Tibial nerve (tissue), 4 donors: Measurements from ENCODE around the gene GSTM1.

Source experiments
- EP300 ChIP-seq, 2 donors: sonication (generic); formaldehyde crosslinking; IDR thresholded peaks; one replicate each; pipeline ENCODE4 v1.6.1; 2017; ENCODE audit warnings: antibody characterized with exemption in 2 of 2, mild to moderate bottlenecking in 1 of 2
- POLR2A ChIP-seq, 2 donors: fragments of 450-650 bp; IDR thresholded peaks; one replicate each; pipeline ENCODE4 v1.6.1; 2017; ENCODE audit warnings: antibody characterized with exemption in 2 of 2, mild to moderate bottlenecking in 2 of 2, moderate library complexity in 2 of 2
- TF ChIP-seq, protein P1 (sequence below), 5 experiments: fragments of 200-600 bp in 3 of 5; fragments of 450-650 bp in 2 of 5; sonication (generic) in 3 of 5; IDR thresholded peaks; one replicate each; pipeline ENCODE4 v1.5.1; 2016 to 2019; ENCODE audit warnings: antibody characterized with exemption in 5 of 5, mild to moderate bottlenecking in 3 of 5, moderate library complexity in 2 of 5

DNA sequence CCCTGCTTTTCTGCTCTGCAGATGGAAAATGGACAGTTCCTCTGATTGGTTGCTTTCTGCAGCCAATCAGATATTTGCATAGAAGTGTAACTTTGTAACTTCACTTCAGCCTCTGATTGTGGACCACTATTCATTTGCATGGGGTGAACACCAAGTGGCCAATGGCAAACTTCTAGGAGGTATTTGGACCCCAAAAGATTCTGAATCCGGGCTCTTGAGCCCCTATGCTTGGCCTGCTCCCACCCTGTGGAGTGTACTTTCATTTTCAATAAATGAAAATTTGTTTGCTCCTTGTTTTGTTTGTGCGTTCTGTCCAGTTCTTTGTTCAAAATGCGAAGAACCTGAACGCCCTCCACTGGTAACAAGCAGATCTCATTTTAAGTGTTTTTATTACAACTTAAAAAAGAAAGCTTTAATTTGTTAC, 38.1 kb upstream of the GSTM1 start:
- TF ChIP-seq POLR2A (IDR thresholded peaks at IDR 0.05): no peak
- TF ChIP-seq, protein P1, sequence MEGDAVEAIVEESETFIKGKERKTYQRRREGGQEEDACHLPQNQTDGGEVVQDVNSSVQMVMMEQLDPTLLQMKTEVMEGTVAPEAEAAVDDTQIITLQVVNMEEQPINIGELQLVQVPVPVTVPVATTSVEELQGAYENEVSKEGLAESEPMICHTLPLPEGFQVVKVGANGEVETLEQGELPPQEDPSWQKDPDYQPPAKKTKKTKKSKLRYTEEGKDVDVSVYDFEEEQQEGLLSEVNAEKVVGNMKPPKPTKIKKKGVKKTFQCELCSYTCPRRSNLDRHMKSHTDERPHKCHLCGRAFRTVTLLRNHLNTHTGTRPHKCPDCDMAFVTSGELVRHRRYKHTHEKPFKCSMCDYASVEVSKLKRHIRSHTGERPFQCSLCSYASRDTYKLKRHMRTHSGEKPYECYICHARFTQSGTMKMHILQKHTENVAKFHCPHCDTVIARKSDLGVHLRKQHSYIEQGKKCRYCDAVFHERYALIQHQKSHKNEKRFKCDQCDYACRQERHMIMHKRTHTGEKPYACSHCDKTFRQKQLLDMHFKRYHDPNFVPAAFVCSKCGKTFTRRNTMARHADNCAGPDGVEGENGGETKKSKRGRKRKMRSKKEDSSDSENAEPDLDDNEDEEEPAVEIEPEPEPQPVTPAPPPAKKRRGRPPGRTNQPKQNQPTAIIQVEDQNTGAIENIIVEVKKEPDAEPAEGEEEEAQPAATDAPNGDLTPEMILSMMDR (IDR thresholded peaks at IDR 0.05): peak; percentile 11 to 59 (median 33)
- no peak for TF ChIP-seq EP300 (IDR thresholded peaks at IDR 0.05)
